ENCODE results near the gene RNF220.

The RNF220 gene

DNA sequence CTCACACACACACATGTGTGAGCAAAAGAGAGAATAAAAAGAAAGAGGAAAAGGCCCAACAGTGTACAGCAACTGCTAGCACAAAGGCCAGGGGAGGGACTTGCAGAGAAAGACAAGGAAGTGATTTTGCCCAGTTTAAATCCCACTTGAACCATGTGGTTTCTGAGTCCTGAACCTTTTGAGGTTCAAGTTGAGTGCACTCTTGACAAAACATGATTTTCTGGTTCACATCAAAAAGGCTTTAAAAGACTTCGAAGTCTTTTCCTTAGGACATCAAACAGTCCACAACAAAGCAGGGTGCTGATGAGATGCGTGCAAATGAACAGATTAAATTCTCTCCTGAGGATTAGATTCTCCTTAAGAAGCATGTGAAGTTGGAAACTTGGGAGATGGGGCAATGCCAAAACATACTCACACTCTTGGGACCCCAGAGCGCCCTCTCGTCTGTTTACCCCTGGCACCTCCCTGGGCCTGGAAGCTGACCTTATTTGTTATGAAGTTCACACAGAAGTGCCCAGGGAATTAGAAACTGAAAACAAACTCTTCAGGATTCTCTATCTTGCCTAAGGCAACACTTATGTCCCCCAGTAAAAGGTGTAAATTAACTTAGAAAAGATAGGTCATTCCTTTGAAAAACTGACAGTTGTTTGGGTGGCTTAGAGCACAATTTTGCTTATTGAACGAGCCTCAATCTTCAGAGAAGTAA, 31.5 kb downstream of the RNF220 start:
- no peak for DNase-seq (ENCODE audit: low spot score)

DNA sequence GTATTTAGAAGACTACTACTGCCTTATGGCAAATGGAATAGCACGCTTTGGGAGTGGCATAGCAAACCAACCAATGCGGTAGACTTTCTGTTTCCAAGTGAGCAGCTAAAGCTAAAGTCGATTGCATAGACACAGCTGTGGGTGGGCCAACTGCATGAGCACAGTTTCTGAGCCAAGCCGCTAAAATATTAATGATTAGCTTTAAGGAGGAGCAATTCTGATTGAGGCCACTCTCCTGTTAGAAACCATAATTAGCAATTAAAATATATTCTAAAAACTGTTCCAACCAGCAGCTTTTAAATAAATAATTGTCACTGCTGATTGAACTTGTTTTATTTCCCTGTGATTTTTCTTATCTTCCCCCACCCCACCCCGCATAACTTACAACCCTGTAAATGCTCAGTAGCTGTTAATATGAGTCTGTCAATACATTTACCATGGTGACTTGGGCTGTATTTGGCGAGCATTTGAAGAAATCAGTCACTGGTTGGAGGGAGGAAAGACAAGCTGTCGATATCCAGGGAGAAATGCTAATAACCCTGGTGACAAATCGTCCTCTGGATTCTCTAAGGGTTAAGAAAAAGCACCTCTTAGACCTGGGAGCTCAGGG, 32.2 kb downstream of the RNF220 start:
- no peak for DNase-seq (ENCODE audit: low spot score)

DNA sequence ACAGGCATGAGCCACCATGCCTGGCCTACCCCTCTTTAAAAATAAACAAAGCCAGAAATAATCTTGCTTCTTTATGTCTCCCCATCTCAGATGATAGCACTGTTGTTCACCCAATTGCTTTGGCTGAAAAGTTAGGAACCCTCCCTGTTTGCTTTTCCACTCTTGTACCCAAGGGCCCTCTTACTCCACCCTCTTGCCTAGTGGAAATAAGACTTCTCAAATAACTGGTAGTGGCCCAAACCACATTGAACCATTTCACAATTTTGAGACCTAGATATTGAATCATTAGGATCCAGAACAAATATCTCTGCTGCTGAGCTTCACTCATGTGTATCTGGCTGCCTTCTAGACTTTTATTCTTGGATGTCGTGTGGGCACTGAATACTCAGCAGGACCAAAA, 37.7 kb downstream of the RNF220 start:
- no peak for DNase-seq (ENCODE audit: low spot score)

- peak; percentile 17 for DNase-seq (ENCODE audit: low spot score)
These were observed 42.2 kb downstream of the RNF220 start for GRCh38 chr1:44447051-44447810.

DNA sequence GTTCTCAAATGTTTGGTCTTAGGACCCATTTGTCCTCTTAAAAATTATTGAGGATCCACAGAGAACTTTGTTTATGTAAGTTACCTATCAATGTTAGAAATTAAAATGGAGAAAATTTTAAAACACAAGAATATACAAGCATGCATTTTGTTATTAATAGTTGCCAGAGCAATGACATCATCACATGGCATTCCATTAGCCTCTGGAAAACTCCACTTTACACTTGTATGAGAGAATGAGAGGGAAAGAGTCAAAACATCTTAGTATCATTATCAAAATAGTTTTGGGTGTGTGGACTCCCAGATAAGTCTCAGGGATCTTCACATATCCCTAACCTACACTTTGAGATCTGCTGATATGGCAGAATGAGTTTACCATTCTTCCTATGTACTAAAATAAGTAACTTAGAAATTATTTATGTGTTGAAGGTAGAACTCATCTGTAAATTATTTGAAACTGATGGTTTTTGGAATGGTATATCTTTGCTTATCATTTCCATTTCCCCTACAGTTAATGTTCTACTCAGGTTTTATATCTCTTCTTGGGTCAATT, 48.8 kb downstream of the RNF220 start:
- DNase-seq (ENCODE audit: low spot score) = no peak

DNA sequence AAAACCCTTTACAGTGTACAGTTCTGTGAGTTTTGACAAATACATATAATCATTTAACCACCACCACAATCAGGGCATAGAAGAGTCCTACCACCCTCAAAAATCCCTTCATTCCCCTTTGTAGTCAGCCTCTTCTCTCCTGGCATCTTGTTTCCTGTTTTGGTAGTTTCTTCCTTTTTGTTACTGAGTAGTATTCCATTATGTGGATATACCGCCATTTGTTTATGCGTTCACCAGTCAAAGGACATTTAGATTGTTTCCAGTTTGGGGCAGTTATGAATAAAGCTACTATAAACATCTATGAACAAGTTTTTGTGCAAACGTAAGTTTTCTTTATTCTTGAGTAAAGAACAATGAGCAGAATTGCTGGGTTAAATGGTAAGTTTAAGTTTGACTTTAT, 49.6 kb downstream of the RNF220 start:
- no peak for DNase-seq (ENCODE audit: low spot score)

GRCh38 chr1:44460107-44460882, 55.2 kb downstream of the RNF220 start:
- no peak for DNase-seq (ENCODE audit: low spot score)

DNA sequence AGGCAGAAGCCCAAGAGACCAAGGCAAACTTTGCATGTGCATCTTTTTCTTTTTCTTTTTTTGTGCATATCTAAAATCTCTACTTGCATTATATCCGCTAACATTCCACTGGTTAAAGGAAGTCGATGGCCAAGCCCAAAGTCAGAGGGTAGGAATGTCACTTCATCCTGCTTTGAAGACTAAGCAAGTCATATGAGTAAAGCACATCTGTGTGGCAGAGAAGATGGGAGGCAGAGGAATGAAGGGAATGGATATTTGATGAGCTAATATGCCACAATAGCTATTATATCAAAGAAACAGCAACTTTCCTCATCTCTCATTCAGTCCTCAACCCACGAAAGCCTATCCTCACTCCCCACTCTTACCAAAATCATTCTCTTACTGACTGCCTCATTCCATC, 59.3 kb downstream of the RNF220 start:
- no peak for DNase-seq (ENCODE audit: low spot score)

GRCh38 chr1:44467566-44467965, 62.5 kb downstream of the RNF220 start:
- no peak for DNase-seq (ENCODE audit: low spot score)

- no peak for DNase-seq (ENCODE audit: low spot score)
These were observed 66.9 kb downstream of the RNF220 start for GRCh38 chr1:44471911-44472453.

DNA sequence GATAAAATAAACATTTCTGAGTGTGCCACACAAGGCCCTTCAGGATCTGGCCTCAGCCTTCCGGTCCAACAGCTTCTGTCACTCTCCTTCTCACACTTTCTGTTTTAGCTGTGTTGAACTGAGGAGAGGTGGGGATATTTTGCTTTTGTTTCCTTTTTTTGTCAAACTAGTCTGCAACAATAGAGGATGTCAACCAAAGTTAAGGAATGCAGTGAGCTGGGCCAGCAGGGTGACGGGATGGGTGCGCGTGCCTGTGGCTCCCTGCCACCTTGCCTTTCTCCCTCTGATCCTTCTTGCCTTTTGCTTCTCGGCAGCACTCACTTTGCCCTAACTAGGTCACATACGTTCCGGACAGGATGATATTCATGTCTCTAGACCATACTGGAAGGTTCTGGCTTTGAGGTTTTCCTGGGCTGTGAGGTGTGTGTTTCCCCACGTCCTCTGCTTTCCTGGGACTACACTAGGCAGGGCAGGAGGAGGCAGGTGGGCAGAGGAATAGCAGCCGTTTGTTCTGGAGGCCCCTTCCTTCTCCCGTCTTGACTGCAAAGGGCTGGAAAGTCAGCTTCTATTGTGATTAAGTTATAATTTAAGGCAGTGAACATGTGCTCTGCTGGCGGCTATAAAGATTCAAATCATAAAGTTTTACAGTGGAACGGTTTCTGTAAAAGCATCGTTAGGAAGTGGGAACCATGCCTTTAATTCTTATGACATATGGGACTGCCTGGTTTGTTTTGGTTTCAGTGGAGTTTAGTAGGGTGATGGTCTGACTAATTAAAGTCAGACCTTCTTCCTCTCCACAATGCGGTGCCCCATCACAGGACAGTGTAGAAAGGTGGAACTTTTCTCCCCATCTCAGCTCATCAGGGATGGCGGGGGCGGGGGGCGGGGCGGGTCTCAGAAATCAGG, 67.8 kb downstream of the RNF220 start:
- no peak for DNase-seq (ENCODE audit: low spot score)

DNA sequence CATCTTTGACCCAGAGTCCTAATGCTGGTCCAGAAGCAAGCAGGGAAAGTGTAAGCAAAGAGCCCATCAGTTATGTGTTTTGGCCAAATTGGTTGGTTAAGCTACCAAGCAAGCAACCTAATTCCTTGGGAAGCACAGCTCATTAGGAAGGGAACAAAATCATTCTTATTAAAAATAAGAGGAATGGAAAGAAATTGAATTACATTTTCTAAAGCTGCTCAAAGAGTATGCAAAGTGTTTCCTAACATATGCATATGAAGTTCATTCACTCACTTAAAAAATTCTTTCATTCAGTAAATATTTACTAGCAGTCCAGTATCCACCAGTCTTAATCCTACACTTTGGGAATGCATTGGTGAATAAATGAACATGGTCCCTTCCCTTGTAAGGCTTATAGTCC, 71.8 kb downstream of the RNF220 start:
- no peak for DNase-seq (ENCODE audit: low spot score)

- DNase-seq (ENCODE audit: low spot score) = no peak
These were observed 76.6 kb downstream of the RNF220 start for GRCh38 chr1:44481701-44482100.

- DNase-seq (ENCODE audit: low spot score) = no peak
These were observed 78.2 kb downstream of the RNF220 start for GRCh38 chr1:44483089-44483874.

DNA sequence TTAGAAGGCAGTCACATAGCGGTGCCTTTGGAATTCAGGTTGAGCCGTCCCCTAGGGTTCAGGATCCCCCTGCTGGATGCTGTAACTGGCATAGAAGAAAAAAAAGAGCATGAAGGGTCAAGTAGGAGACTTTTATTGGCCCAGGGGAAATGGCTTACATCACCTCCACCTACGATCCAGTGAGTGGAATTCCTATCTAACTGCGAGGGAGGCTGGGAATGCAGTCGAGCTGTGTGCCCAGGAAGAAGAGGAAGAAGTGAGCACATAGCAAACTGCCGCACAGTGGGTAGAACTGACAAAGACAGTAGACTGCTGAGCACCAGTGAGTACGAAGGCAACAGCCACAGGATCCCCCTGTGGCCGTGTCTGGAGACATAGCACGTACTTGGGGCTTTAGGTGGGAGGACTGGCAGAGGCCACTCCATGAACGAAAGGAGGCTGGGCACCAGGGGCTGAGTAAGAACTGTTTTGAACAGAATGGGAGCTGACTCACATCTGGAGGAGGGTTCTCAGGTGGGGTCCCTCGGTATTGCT, 79.2 kb downstream of the RNF220 start:
- no peak for DNase-seq (ENCODE audit: low spot score)

DNA sequence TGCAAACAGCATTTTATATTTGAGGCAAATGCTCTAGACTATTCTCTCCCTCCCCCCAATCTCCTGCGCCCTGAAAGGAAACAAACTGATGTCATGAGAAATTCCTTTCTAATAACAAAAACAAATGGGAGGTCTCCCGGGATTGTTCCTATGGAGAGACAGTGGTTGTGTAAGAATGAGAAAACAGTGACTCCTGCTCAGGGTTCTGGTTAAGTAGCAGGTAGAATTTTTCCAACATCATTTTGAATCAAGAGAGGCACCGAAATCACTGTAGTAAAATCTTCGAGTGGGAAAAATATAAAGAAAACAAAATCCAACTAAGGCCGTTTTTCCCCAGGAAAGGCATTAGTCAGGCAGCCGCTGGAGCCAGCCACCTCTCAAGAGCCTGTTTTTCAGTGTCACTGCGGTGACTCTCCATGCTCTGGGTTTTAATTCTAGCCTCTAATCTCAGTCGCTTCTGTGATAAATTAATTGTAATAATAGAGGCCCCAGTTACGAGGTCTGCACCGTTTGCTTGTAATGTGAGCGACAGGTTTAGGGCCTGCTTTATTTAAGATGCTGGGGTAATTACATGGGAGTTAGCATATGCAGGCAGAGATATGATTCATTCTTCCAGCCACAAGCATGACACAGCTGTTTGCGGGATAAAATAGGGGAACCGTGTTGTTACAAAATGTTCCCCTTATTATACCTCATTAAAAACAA, 80.3 kb downstream of the RNF220 start:
- peak; percentile 4 for DNase-seq (ENCODE audit: low spot score)

DNA sequence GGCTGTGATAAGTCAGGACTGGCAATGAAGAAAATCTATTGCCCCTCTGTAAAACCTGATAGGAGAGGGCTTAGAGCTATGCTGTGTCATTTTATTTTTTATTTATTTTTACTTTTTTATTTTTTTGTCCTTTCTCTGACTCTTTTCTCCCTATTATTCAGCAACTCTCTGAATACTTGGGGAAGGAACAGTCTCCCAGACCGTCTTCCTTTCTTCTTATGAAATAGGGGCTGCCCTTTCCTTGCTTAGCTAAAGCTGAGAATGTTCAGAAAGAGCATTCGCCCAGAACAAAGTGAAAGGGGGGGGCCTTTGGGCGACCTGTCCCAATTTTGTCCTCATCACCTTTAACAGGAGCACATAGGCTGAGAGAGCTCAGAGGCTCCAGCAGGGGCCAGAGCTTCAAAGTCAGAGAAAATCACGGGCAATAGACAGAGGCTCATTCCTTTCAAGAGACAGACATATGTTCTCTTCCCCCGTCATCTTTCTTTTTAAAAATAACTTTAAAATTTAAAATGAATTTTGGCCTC, 80.9 kb downstream of the RNF220 start:
- DNase-seq (ENCODE audit: low spot score) = no peak

GRCh38 chr1:44489481-44489880, 84.4 kb downstream of the RNF220 start:
- DNase-seq (ENCODE audit: low spot score) = no peak
